HG02759 (cell line): ENCODE data around the gene LTBP3.

Experiments
- ATAC-seq: cut with Tn5 transposase; IDR thresholded peaks from one replicate; pipeline ENCODE4 v1.9.1; 2021; ENCODE audit warnings: mild to moderate bottlenecking, moderate library complexity; ENCODE audit not compliant: unreplicated experiment

The LTBP3 gene

GRCh38 chr11:65498727-65498976 lies 59.5 kb downstream of the LTBP3 start:
- ATAC-seq = no peak

DNA sequence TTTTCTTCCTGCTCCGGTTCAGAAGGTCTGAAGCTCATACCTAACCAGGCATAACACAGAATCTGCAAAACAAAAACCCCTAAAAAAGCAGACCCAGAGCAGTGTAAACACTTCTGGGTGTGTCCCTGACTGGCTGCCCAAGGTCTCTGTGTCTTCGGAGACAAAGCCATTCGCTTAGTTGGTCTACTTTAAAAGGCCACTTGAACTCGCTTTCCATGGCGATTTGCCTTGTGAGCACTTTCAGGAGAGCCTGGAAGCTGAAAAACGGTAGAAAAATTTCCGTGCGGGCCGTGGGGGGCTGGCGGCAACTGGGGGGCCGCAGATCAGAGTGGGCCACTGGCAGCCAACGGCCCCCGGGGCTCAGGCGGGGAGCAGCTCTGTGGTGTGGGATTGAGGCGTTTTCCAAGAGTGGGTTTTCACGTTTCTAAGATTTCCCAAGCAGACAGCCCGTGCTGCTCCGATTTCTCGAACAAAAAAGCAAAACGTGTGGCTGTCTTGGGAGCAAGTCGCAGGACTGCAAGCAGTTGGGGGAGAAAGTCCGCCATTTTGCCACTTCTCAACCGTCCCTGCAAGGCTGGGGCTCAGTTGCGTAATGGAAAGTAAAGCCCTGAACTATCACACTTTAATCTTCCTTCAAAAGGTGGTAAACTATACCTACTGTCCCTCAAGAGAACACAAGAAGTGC lies 60.0 kb downstream of the LTBP3 start:
- ATAC-seq = no peak

DNA sequence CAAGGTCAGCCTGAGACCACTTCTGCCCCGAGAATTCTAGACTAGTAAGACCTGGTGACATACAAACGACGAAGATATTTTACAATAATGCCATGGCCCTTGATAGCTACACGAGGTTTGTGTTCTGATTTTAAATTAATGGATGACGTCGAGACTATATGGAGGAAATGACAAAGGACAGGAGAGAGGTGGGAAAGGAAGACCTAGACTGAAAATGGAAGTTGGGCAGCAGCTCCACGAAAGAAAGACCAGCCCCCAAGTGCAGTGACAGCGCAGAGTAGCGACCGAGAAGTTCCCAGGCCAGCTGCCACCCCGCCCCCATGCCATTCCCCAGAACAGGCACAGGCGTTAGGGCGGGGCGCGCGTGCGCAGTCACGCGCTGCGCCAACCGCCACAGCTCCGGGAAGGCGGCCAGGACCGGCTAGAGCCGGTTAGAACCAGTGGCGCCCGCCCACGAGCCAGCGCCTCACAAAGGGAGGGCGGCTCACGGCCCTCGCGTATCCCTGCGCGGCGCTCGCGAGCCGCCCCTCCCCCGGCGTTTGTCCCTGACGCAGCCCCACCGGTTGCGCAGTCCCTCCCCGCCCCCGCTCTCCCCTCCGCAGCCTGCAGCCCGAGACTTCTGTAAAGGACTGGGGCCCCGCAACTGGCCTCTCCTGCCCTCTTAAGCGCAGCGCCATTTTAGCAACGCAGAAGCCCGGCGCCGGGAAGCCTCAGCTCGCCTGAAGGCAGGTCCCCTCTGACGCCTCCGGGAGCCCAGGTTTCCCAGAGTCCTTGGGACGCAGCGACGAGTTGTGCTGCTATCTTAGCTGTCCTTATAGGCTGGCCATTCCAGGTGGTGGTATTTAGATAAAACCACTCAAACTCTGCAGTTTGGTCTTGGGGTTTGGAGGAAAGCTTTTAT lies 60.8 kb downstream of the LTBP3 start:
- peak; percentile 74 for ATAC-seq

DNA sequence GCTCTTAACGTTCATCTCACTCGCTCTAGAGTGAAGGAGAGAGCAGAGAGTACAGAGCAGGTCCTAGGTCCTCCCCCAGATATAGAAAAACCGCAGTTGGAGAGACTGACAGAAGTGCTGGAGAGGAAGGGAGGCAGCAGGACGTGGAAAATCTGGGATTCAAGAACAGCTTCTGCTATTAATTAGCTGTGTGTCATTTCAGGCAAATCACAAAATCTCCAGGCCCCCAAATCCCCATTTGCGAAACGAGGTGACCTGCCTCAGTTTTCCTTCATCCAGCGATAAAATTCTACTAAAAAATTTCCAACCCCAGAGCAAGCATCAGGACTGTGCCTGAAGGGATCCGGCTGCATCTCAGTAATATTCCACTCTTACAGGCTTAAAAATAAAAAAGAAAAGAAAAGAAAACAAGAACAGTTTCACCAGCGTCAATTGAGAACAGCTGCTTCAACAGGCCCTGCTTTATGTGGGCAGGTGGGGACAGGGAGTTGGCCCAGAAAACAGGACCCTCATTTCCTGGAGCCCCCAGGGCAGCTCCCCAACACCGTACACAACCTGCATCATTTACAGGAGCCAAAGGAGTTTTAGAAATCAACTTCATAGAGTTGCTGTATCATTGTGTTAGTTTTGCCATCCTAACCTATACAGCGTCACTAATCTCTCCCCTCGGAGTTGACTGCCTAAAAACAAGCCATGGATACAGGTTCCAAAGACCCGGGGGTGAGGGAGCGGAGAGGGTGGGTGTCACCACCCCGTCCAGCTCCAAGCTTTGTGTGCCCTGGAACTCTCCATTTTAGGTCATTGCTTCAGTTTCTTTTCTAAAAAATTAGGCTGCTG lies 61.6 kb downstream of the LTBP3 start:
- ATAC-seq = no peak

DNA sequence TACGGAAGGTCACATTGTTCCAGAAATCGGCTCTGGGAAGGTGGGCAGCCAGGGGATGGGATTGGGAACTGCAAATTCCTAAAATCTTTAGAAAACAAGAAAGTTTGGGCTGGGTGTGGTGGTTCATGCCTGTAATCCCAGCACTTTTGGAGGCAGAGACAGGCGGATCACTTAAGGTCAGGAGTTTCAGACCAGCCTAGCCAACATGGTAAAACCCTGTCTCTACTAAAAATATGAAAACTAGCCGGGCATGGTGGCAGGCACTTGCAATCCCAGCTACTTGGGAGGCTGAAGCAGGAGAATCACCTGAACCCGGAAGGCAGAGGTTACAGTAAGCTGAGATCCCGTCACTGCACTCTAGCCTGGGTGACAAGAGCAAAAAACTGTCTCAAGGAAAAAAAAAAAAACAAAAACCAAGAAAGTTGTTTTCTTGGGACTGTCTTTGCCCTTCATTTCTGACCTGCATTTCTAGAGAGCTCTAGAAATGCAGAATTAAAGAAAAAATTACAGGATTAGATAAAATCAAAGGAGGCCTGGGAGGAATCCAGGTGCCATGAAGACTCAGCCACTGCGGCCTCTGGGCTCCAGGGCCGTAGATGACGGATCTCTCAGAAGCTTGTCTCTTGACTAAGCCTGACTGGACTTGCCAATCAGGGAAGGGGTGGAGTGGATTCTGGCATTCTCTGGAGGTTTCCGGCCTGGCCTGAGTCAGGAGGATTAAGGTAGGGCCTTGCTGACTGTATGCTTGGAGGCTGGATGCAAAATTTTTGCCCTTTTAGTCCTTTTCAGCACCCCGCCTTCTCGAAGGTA lies 64.6 kb downstream of the LTBP3 start:
- no peak for ATAC-seq

DNA sequence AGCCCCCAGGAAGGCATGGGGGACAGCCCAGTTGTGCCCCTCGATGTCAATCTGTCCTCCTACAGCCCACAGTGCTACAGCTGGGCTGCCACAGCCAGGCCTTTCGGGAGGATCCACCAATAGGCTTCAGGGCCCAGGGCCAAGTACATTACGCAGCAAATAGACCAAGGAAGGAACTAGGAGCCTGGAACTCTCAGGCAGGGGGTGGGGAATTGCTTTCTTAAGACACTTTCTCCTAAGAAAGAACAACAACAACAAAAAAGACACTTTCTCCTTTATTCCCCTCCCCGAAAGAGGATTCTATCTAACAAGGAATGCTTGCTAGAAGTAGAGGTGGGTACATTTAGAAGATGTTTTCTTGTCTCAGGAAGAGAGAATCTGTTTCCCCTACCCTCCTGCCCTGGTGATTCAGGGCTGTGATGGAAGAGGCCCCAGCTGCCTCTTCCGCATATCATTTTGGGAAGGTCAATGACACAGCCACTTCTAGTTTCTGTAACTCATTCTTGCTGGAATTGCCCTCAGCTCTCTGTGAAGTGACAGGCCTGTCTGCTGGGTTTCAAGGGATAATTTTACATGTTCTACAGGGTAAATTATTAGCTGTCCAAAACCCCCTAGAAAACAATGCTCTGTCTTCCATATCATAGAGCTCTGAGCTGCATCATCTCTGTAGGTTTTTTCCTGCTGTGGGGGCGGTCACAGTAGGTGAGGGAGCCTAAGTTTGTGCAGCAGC lies 65.4 kb downstream of the LTBP3 start:
- ATAC-seq = no peak

DNA sequence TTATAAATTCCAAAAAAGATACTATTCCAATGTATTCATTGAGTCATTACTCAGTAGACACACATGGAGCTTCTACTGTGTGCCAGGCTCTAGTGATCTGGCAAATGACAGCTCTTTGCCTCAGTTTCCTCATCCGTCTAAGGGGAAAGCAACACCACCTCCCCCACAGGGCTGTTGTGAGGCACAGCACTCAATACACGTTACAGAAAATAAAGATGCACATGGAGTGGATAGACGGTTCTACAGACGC lies 65.8 kb downstream of the LTBP3 start:
- ATAC-seq = no peak

GRCh38 chr11:65491614-65492386 lies 66.4 kb downstream of the LTBP3 start:
- no peak for ATAC-seq

- ATAC-seq = no peak
Measured at GRCh38 chr11:65491163-65491465, 67.0 kb downstream of the LTBP3 start.

- no peak for ATAC-seq
Measured at GRCh38 chr11:65489706-65490320, 68.3 kb downstream of the LTBP3 start.

DNA sequence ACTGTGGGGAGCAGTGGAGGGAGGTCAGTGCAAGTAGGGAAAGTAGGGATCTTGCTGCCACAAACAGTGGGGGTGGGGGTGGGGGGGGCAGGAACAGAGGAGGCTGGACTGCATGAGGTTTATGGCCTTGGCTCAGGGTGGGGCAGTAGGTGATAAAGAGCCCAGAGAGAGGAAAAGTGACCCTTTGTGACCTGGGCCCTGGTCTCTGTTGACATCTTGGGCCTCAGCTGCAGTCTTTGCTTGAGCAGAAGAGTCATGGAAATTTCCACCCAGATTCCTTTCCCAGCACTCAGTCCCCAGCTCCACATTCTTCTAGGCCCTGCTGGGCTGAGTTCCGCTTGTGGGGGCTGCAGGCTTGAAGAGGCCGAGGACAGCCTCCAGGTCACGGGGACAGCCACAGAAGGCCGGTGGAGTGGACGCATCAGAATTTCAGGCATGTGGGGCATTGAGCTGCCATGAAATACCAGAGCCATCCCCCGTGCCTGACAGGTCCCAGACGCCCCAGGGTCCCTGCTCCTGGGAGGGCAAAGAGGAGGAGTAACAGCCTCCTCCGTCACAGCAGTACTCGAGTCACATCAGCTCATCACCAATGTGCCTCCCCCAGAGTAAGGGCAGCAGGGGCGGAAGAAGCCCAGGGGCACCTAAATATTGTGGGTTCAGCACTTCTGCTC lies 69.0 kb downstream of the LTBP3 start:
- ATAC-seq = no peak
